Endothelial cell of umbilical vein (primary cell): ENCODE results near the gene NT5DC4. TPM values are rescaled to one million over a fixed set of nuclear protein-coding genes. Genes with fewer than 3 reads are reported as not detected.

ENCODE experiments used
- BruUV-seq: library from RNA; stranded (reverse); fragments of 400-500 nt; replicated peaks from 2 replicates; lab custom pipeline; 2021; lab: Mats Ljungman, UMichigan
- CTCF ChIA-PET: fragments of 300-600, 350-600 bp; sonication (Branson Sonifier 250); formaldehyde crosslinking; loops from one replicate; lab custom pipeline; 2021; ENCODE audit warnings: antibody characterized with exemption, inconsistent platforms; lab: Charles Lee
- POLR2A ChIA-PET: fragments of 300-600, 350-600 bp; sonication (Branson Sonifier 250); formaldehyde crosslinking; loops from one replicate; lab custom pipeline; 2021; ENCODE audit warnings: antibody characterized with exemption, inconsistent platforms; lab: Charles Lee
- DNase-seq: peaks from one replicate; pipeline ENCODE4 v3.0.0-alpha.2; 2011; ENCODE audit warnings: low read depth, low spot score
- FAIRE-seq: peaks from 2 replicates; lab custom pipeline; 2011; peaks lifted over from hg19 to GRCh38; lab: Jason Lieb, UNC
- H2AFZ ChIP-seq: 2 replicates; pipeline ENCODE4 v1.6.0; 2012; ENCODE audit warnings: low read depth, low read length, control low read depth, inconsistent platforms
- H3K27ac ChIP-seq: 2 replicates; pipeline ENCODE4 v1.5.1; 2011; ENCODE audit warnings: low read depth, mild to moderate bottlenecking, control low read depth, low read length, moderate library complexity; ENCODE audit not compliant: insufficient read depth
- H3K27me3 ChIP-seq, 2 experiments: 2 replicates each; pipeline versions ENCODE4 v1.6.0 to v1.6.1; 2011; ENCODE audit warnings: low read length in 2 of 2, mixed read lengths in 1 of 2; ENCODE audit not compliant: control insufficient read depth in 2 of 2, insufficient read depth in 2 of 2
- H3K36me3 ChIP-seq, 2 experiments: 2 replicates in 1 of 2; 3 replicates in 1 of 2; pipeline ENCODE4 v1.5.1; 2011; ENCODE audit warnings: low read length in 2 of 2, mild to moderate bottlenecking in 1 of 2, moderate library complexity in 1 of 2; ENCODE audit not compliant: control insufficient read depth in 2 of 2, insufficient read depth in 2 of 2; ENCODE audit errors: extremely low read depth in 1 of 2
- H3K4me1 ChIP-seq: 3 replicates; pipeline ENCODE4 v1.5.1; 2011; ENCODE audit warnings: mild to moderate bottlenecking, low read length; ENCODE audit not compliant: control insufficient read depth, insufficient read depth; ENCODE audit errors: extremely low read depth
- H3K4me2 ChIP-seq: 2 replicates; pipeline ENCODE4 v1.6.1; 2011; ENCODE audit warnings: low read length, control low read depth, mixed read lengths; ENCODE audit not compliant: insufficient read depth
- H3K4me3 ChIP-seq, 3 experiments: fragments of 200-600 bp in 1 of 3; sonication (generic), shearing (Covaris generic) in 1 of 3; replicated peaks in 1 of 3; 2 replicates each; pipeline ENCODE4 v1.5.1; 2011 to 2016; ENCODE audit warnings: control low read depth in 3 of 3, low read length in 3 of 3, mild to moderate bottlenecking in 2 of 3, inconsistent platforms in 1 of 3, low read depth in 1 of 3, moderate library complexity in 1 of 3; ENCODE audit not compliant: insufficient read depth in 1 of 3
- H3K79me2 ChIP-seq: 2 replicates; pipeline ENCODE4 v1.6.0; 2012; ENCODE audit warnings: low read length, inconsistent platforms; ENCODE audit not compliant: control insufficient read depth, insufficient read depth
- H3K9ac ChIP-seq: replicated peaks from 2 replicates; pipeline ENCODE3; 2011; ENCODE audit warnings: low read length, control low read depth; ENCODE audit not compliant: insufficient read depth; ENCODE audit errors: extremely low read depth
- H3K9me1 ChIP-seq: replicated peaks from 3 replicates; pipeline ENCODE4 v1.6.0; 2011; ENCODE audit warnings: mild to moderate bottlenecking, low read length; ENCODE audit not compliant: control insufficient read depth, insufficient read depth; ENCODE audit errors: extremely low read depth
- H3K9me3 ChIP-seq: replicated peaks from 2 replicates; pipeline ENCODE4 v1.5.1; 2012; ENCODE audit warnings: low read length, inconsistent platforms; ENCODE audit not compliant: control insufficient read depth, insufficient read depth
- H4K20me1 ChIP-seq: replicated peaks from 2 replicates; pipeline ENCODE3; 2011; ENCODE audit warnings: mild to moderate bottlenecking, low read length; ENCODE audit not compliant: control insufficient read depth, insufficient read depth; ENCODE audit errors: extremely low read depth
- EZH2 ChIP-seq: IDR thresholded peaks from 2 replicates; pipeline ENCODE4 v1.6.1; 2012; ENCODE audit warnings: borderline replicate concordance, low read depth, mild to moderate bottlenecking, moderate library complexity, low read length, inconsistent platforms; ENCODE audit not compliant: severe bottlenecking
- FOS ChIP-seq: IDR thresholded peaks from 2 replicates; pipeline ENCODE4 v1.6.1; 2011; ENCODE audit warnings: mild to moderate bottlenecking, low read length, moderate library complexity, borderline replicate concordance; ENCODE audit not compliant: insufficient read depth
- GATA2 ChIP-seq: IDR thresholded peaks from 2 replicates; pipeline ENCODE4 v1.7.0; 2011; ENCODE audit warnings: low read depth, mild to moderate bottlenecking, moderate library complexity, mixed read lengths, low read length; ENCODE audit not compliant: insufficient read length, insufficient read depth
- JUN ChIP-seq: IDR thresholded peaks from 2 replicates; pipeline ENCODE4 v1.6.1; 2011; ENCODE audit warnings: borderline replicate concordance, low read depth; ENCODE audit not compliant: insufficient read length, insufficient read depth
- MYC ChIP-seq: IDR thresholded peaks from one replicate; pipeline ENCODE4 v1.6.1; 2011; ENCODE audit warnings: mild to moderate bottlenecking, low read depth, low read length
- POLR2A ChIP-seq: IDR thresholded peaks from 2 replicates; pipeline ENCODE4 v1.6.1; 2012; ENCODE audit warnings: low read depth, mild to moderate bottlenecking, control low read depth, low read length
- POLR2AphosphoS5 ChIP-seq: IDR thresholded peaks from 2 replicates; pipeline ENCODE4 v1.6.1; 2012; ENCODE audit warnings: low read depth, mild to moderate bottlenecking, control low read depth, low read length, moderate library complexity; ENCODE audit not compliant: insufficient read depth
- dilution Hi-C: fragments of 300-500 bp; cut with MboI; formaldehyde crosslinking; loops from one replicate; pipeline ENCODE4 v1.15.0; 2019; ENCODE audit warnings: low sequenced_read_pairs; ENCODE audit not compliant: extremely low pct_ligation_motif_present
- intact Hi-C: fragments of 100-400 bp; cut with micrococcal nuclease; formaldehyde crosslinking; loops from one replicate; pipeline ENCODE4 v1.10.0; 2022
- polyA plus RNA-seq, 4 experiments: library from polyadenylated mRNA; depleted of rRNA in 3 of 4; stranded (reverse) in 3 of 4; unstranded in 1 of 4; fragments of >200 nt; gene quantifications; 2 replicates each; pipeline versions ENCODE4 v1.2.1 to v1.2.3, GENCODE V29; 2011 to 2012; ENCODE audit warnings: missing spikeins in 1 of 4
- total RNA-seq: library from RNA; stranded (reverse); gene quantifications from 2 replicates; pipeline ENCODE4 v1.2.3, GENCODE V29; 2021
- TF ChIP-seq, protein P1 (sequence below), 2 donors: IDR thresholded peaks; 1 replicate in 1 of 2; 2 replicates in 1 of 2; pipeline ENCODE4 v1.5.1; 2011; ENCODE audit warnings: low read length in 2 of 2, mild to moderate bottlenecking in 2 of 2, moderate library complexity in 2 of 2, control low read depth in 1 of 2, inconsistent platforms in 1 of 2, low read depth in 1 of 2; ENCODE audit not compliant: insufficient read depth in 1 of 2; ENCODE audit errors: extremely low read depth in 1 of 2
- TF ChIP-seq, protein P2 (sequence below): IDR thresholded peaks from 2 replicates; pipeline ENCODE4 v1.6.1; 2011; ENCODE audit not compliant: insufficient read depth, insufficient read length

Gene NT5DC4
- total and polyA plus RNA-seq, 2 donors (not counting 3 experiments of a cell fraction or from before 2014, with no cell fraction given), result not detected

DNA sequence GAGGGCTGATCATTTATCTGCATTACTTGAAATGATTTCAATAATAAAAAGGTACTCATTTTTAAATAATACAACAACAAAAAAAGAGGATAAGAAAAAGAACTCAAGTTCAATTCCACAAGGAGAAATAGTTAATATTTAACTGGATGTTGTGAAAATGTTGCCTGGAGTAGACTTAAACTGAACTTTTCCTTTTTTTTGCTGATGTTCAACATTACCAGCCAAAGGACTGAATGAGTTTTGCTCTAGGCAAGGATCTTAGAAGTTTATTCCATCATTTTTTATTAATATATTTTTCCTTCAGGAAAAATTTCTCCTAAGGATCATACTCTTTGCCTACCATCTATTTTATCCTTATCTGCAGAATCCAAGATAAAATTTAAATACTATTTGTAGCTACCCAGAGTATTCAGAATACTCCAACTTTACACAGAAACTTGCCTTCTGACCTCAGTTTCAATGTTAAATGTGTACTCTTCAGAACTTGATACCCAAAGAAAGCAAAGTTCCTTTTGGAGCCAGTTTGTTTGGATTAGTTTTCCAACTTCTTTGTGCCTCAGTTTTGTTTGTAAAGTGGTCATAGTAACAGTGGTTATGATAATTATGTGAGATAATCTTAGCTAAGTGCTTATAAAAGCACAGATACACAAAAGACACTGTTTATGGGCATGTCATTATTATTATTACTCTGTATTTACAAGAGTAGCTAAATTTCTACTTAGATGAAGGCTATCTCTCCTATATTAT lies 30.8 kb downstream of the NT5DC4 start:
- intact Hi-C loops, result loop anchor here (2.0 kb wide), 1 partner anchor 13 kb away; the partner anchor contains the start of gene CKAP2L
- H3K4me2 ChIP-seq, result no peak overlapping the region
- H3K27me3 ChIP-seq, result no peaks in the 10 kb centered on the region
- peaks cover 0 to 11% of the 10 kb centered on the region in 2 experiments for H3K36me3 ChIP-seq
- no peaks in the 10 kb centered on the region for H4K20me1 ChIP-seq
- H3K9me3 ChIP-seq, result no peaks in the 10 kb centered on the region
- DNase-seq, result peak; percentile 20
- dilution Hi-C loops, result loop anchor here (25.0 kb wide), 1 partner anchor 186 kb away; no protein-coding TSS in a partner anchor
- H3K4me1 ChIP-seq, result no peaks in the 10 kb centered on the region
- no peak for FAIRE-seq
- no peak overlapping the region for H3K9ac ChIP-seq
- no peak for TF ChIP-seq GATA2
- TF ChIP-seq JUN, result no peak
- TF ChIP-seq FOS, result no peak
- TF ChIP-seq, protein P1, sequence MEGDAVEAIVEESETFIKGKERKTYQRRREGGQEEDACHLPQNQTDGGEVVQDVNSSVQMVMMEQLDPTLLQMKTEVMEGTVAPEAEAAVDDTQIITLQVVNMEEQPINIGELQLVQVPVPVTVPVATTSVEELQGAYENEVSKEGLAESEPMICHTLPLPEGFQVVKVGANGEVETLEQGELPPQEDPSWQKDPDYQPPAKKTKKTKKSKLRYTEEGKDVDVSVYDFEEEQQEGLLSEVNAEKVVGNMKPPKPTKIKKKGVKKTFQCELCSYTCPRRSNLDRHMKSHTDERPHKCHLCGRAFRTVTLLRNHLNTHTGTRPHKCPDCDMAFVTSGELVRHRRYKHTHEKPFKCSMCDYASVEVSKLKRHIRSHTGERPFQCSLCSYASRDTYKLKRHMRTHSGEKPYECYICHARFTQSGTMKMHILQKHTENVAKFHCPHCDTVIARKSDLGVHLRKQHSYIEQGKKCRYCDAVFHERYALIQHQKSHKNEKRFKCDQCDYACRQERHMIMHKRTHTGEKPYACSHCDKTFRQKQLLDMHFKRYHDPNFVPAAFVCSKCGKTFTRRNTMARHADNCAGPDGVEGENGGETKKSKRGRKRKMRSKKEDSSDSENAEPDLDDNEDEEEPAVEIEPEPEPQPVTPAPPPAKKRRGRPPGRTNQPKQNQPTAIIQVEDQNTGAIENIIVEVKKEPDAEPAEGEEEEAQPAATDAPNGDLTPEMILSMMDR (IDR thresholded peaks at IDR 0.05; ENCODE audit: extremely low read depth in 1 of 2, insufficient read depth in 1 of 2, low read depth in 1 of 2, low read length in 2 of 2), result no peak
- no peak for TF ChIP-seq MYC
- TF ChIP-seq POLR2AphosphoS5, result no peak
- TF ChIP-seq POLR2A, result no peak
- TF ChIP-seq, protein P2, sequence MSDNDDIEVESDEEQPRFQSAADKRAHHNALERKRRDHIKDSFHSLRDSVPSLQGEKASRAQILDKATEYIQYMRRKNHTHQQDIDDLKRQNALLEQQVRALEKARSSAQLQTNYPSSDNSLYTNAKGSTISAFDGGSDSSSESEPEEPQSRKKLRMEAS, result no peak
- TF ChIP-seq EZH2, result no peak
- ChIA-PET POLR2A (no interaction called here), CTCF (interaction anchor here (0.7 to 9.5 kb wide), 7 partner anchors 10 to 207 kb away, joined by 3 to 410 read pairs (median 5); no protein-coding TSS in a partner anchor)
- H3K9me1 ChIP-seq, result no peaks in the 10 kb centered on the region
- BruUV-seq, result no TSS peak
- no peak overlapping the region for H3K27ac ChIP-seq
- no peak overlapping the region for H2AFZ ChIP-seq
- no peak overlapping the region for H3K4me3 ChIP-seq
- H3K79me2 ChIP-seq, result peaks cover 47% of the 10 kb centered on the region
